Rectal smooth muscle tissue (tissue), 1 donor: ENCODE results near the gene ARF1.

Experiments
- H3K27ac ChIP-seq: one replicate; pipeline ENCODE4 v1.7.0; 2013; ENCODE audit warnings: low read depth, low read length, inconsistent platforms
- H3K27me3 ChIP-seq: one replicate; pipeline ENCODE4 v1.7.0; 2013; ENCODE audit warnings: low read length; ENCODE audit not compliant: control insufficient read depth, insufficient read depth
- H3K36me3 ChIP-seq: one replicate; pipeline ENCODE4 v1.7.0; 2013; ENCODE audit warnings: low read length; ENCODE audit not compliant: control insufficient read depth, insufficient read depth
- H3K4me1 ChIP-seq: one replicate; pipeline ENCODE4 v1.7.0; 2013; ENCODE audit warnings: low read length; ENCODE audit not compliant: control insufficient read depth, insufficient read depth
- H3K4me3 ChIP-seq: one replicate; pipeline ENCODE4 v1.7.0; 2013; ENCODE audit warnings: low read length
- H3K9ac ChIP-seq: one replicate; pipeline ENCODE4 v1.7.0; 2013; ENCODE audit warnings: low read length

ARF1 gene

GRCh38 chr1:228043281-228043848, 39.1 kb upstream of the ARF1 start:
- H3K27ac ChIP-seq = no peak overlapping the region
- H3K4me3 ChIP-seq = no peak overlapping the region
- no peak overlapping the region for H3K9ac ChIP-seq
- H3K36me3 ChIP-seq = no peaks in the 10 kb centered on the region
- peaks cover 13% of the 10 kb centered on the region for H3K27me3 ChIP-seq
- H3K4me1 ChIP-seq = no peaks in the 10 kb centered on the region

GRCh38 chr1:228044961-228045360, 37.5 kb upstream of the ARF1 start:
- Histone ChIP-seq H3K36me3 (no peaks in the 10 kb centered on the region), H3K4me1 (no peaks in the 10 kb centered on the region), H3K4me3 (no peak overlapping the region), H3K27me3 (no peaks in the 10 kb centered on the region), H3K27ac (no peak overlapping the region), H3K9ac (no peak overlapping the region)

- Histone ChIP-seq H3K4me3 (no peak overlapping the region), H3K9ac (no peak overlapping the region), H3K27ac (no peak overlapping the region), H3K36me3 (no peaks in the 10 kb centered on the region), H3K27me3 (no peaks in the 10 kb centered on the region), H3K4me1 (no peaks in the 10 kb centered on the region)
Observed at GRCh38 chr1:228045405-228045804, 37.1 kb upstream of the ARF1 start.

GRCh38 chr1:228045871-228046270, 36.6 kb upstream of the ARF1 start:
- Histone ChIP-seq H3K27ac (no peak overlapping the region), H3K27me3 (no peaks in the 10 kb centered on the region)

GRCh38 chr1:228046421-228047182, 35.9 kb upstream of the ARF1 start:
- H3K27ac ChIP-seq = no peak overlapping the region
- H3K27me3 ChIP-seq = no peaks in the 10 kb centered on the region
- H3K4me1 ChIP-seq = no peaks in the 10 kb centered on the region
- H3K4me3 ChIP-seq = no peak overlapping the region
- H3K9ac ChIP-seq = no peak overlapping the region
- no peaks in the 10 kb centered on the region for H3K36me3 ChIP-seq

More at GRCh38 chr1:228045871-228046270, 36.6 kb upstream of the ARF1 start:
- Histone ChIP-seq H3K4me3 (no peak overlapping the region), H3K36me3 (no peaks in the 10 kb centered on the region), H3K9ac (no peak overlapping the region), H3K4me1 (no peaks in the 10 kb centered on the region)

- Histone ChIP-seq H3K9ac (no peak overlapping the region), H3K4me1 (no peaks in the 10 kb centered on the region), H3K36me3 (no peaks in the 10 kb centered on the region), H3K27me3 (no peaks in the 10 kb centered on the region), H3K4me3 (no peak overlapping the region), H3K27ac (no peak overlapping the region)
Observed at GRCh38 chr1:228047183-228047466, 35.4 kb upstream of the ARF1 start.

- H3K4me1 ChIP-seq = no peaks in the 10 kb centered on the region
- H3K27ac ChIP-seq = no peak overlapping the region
- no peak overlapping the region for H3K4me3 ChIP-seq
- H3K27me3 ChIP-seq = no peaks in the 10 kb centered on the region
- no peaks in the 10 kb centered on the region for H3K36me3 ChIP-seq
- H3K9ac ChIP-seq = no peak overlapping the region
Observed at GRCh38 chr1:228048120-228048519, 34.4 kb upstream of the ARF1 start.

GRCh38 chr1:228048659-228049298, 33.7 kb upstream of the ARF1 start:
- no peak overlapping the region for H3K27ac ChIP-seq
- H3K9ac ChIP-seq = no peak overlapping the region
- H3K4me3 ChIP-seq = no peak overlapping the region
- H3K27me3 ChIP-seq = no peaks in the 10 kb centered on the region
- no peaks in the 10 kb centered on the region for H3K4me1 ChIP-seq
- no peaks in the 10 kb centered on the region for H3K36me3 ChIP-seq

- Histone ChIP-seq H3K27me3 (no peaks in the 10 kb centered on the region), H3K27ac (no peak overlapping the region), H3K36me3 (no peaks in the 10 kb centered on the region), H3K9ac (no peak overlapping the region), H3K4me3 (no peak overlapping the region), H3K4me1 (no peaks in the 10 kb centered on the region)
Observed at GRCh38 chr1:228050571-228051231, 31.8 kb upstream of the ARF1 start.

- Histone ChIP-seq H3K9ac (no peak overlapping the region), H3K4me1 (no peaks in the 10 kb centered on the region), H3K27me3 (peaks cover 37% of the 10 kb centered on the region), H3K36me3 (no peaks in the 10 kb centered on the region), H3K27ac (no peak overlapping the region), H3K4me3 (no peak overlapping the region)
Observed at GRCh38 chr1:228058172-228058948, 24.1 kb upstream of the ARF1 start.

GRCh38 chr1:228058949-228059633, 23.4 kb upstream of the ARF1 start:
- Histone ChIP-seq H3K4me3 (peak overlapping the region; percentile 46), H3K4me1 (no peaks in the 10 kb centered on the region), H3K36me3 (no peaks in the 10 kb centered on the region), H3K9ac (no peak overlapping the region), H3K27me3 (peaks cover 39% of the 10 kb centered on the region), H3K27ac (no peak overlapping the region)
